A172 (cell line): Measurements from ENCODE around the gene CNGA2. TPM values are rescaled to one million over a fixed set of nuclear protein-coding genes. Genes with fewer than 3 reads are reported as not detected.

Experiments
- DNase-seq: peaks from one replicate; pipeline ENCODE4 v3.0.0-alpha.2; 2015; ENCODE audit warnings: low spot score
- total RNA-seq: library from RNA; depleted of rRNA; stranded (reverse); fragments of >200 nt; shearing (Covaris generic); gene quantifications from 2 replicates; pipeline ENCODE4 v1.2.3, GENCODE V29; 2014

The CNGA2 gene
- total RNA-seq, 1 experiment from 2014 or later = not detected

GRCh38 chrX:151752847-151753246 lies 18.3 kb downstream of the CNGA2 start:
- DNase-seq = no peak

- peak; percentile 40 for DNase-seq
Measured at GRCh38 chrX:151753313-151754046, 18.9 kb downstream of the CNGA2 start.

GRCh38 chrX:151754047-151754429 lies 19.5 kb downstream of the CNGA2 start:
- peak; percentile 35 for DNase-seq

- no peak for DNase-seq
Measured at GRCh38 chrX:151754641-151755215, 20.2 kb downstream of the CNGA2 start.

GRCh38 chrX:151759041-151759708 lies 24.6 kb downstream of the CNGA2 start:
- DNase-seq = no peak

GRCh38 chrX:151762802-151763201 lies 28.3 kb downstream of the CNGA2 start:
- no peak for DNase-seq

GRCh38 chrX:151763711-151764110 lies 29.2 kb downstream of the CNGA2 start:
- no peak for DNase-seq

- DNase-seq = no peak
Measured at GRCh38 chrX:151765026-151765425, 30.5 kb downstream of the CNGA2 start.

- no peak for DNase-seq
Measured at GRCh38 chrX:151771726-151772125, 37.2 kb downstream of the CNGA2 start.

- DNase-seq = no peak
Measured at GRCh38 chrX:151773434-151773833, 38.9 kb downstream of the CNGA2 start.

- DNase-seq = no peak
Measured at GRCh38 chrX:151774421-151774820, 39.9 kb downstream of the CNGA2 start.

GRCh38 chrX:151776181-151776731 lies 41.7 kb downstream of the CNGA2 start:
- no peak for DNase-seq

GRCh38 chrX:151776936-151777335 lies 42.4 kb downstream of the CNGA2 start:
- DNase-seq = no peak

- no peak for DNase-seq
Measured at GRCh38 chrX:151779258-151779657, 44.7 kb downstream of the CNGA2 start.

GRCh38 chrX:151780621-151781020 lies 46.1 kb downstream of the CNGA2 start:
- DNase-seq = no peak

GRCh38 chrX:151789179-151789800 lies 54.7 kb downstream of the CNGA2 start:
- peak; percentile 80 for DNase-seq

GRCh38 chrX:151790481-151791160 lies 56.1 kb downstream of the CNGA2 start:
- no peak for DNase-seq

- DNase-seq = no peak
Measured at GRCh38 chrX:151791961-151792360, 57.4 kb downstream of the CNGA2 start.

GRCh38 chrX:151792505-151792904 lies 58.0 kb downstream of the CNGA2 start:
- no peak for DNase-seq

GRCh38 chrX:151793886-151794285 lies 59.3 kb downstream of the CNGA2 start:
- no peak for DNase-seq
